Sigmoid colon (tissue), 4 donors: ENCODE data around the gene PRDM16.

Experiments used
- EP300 ChIP-seq, 4 donors: sonication (generic); formaldehyde crosslinking; IDR thresholded peaks; one replicate each; pipeline ENCODE4 v1.6.1; 2017; ENCODE audit warnings: antibody characterized with exemption in 4 of 4
- POLR2A ChIP-seq, 2 donors: fragments of 450-650 bp; IDR thresholded peaks; one replicate each; pipeline ENCODE4 v1.6.1; 2016; ENCODE audit warnings: antibody characterized with exemption in 2 of 2, mild to moderate bottlenecking in 2 of 2, moderate library complexity in 2 of 2
- POLR2AphosphoS5 ChIP-seq, 4 donors: sonication (generic); formaldehyde crosslinking; IDR thresholded peaks; one replicate each; pipeline ENCODE4 v1.6.1; 2017; ENCODE audit warnings: antibody characterized with exemption in 4 of 4
- TF ChIP-seq, protein P1 (sequence below), 4 experiments: fragments of 450-650 bp in 3 of 4; fragments of 200-600 bp in 1 of 4; IDR thresholded peaks; one replicate each; pipeline ENCODE4 v1.5.1; 2016 to 2019; ENCODE audit warnings: antibody characterized with exemption in 4 of 4, mild to moderate bottlenecking in 3 of 4, moderate library complexity in 2 of 4

DNA sequence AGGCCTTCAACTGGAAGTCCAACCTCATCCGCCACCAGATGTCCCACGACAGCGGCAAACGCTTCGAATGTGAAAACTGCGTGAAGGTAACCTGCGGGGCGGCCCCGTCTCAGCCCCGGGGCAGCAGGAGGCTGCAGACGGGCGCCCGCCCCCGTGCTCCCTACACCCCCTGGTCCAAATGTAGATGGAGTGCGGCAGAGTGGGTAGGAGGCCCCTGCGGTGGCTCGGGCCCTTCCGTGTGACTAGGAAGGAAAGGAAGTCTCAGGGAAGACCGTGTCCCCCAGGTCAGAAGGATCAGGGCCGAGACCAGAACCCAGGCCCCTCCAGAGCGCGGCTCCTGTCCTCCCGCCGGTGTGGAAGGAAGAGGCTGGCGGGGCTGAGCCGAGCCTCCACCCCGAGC, 335.8 kb downstream of the PRDM16 start:
- TF ChIP-seq, protein P1, sequence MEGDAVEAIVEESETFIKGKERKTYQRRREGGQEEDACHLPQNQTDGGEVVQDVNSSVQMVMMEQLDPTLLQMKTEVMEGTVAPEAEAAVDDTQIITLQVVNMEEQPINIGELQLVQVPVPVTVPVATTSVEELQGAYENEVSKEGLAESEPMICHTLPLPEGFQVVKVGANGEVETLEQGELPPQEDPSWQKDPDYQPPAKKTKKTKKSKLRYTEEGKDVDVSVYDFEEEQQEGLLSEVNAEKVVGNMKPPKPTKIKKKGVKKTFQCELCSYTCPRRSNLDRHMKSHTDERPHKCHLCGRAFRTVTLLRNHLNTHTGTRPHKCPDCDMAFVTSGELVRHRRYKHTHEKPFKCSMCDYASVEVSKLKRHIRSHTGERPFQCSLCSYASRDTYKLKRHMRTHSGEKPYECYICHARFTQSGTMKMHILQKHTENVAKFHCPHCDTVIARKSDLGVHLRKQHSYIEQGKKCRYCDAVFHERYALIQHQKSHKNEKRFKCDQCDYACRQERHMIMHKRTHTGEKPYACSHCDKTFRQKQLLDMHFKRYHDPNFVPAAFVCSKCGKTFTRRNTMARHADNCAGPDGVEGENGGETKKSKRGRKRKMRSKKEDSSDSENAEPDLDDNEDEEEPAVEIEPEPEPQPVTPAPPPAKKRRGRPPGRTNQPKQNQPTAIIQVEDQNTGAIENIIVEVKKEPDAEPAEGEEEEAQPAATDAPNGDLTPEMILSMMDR (IDR thresholded peaks at IDR 0.05), result no peak
- TF ChIP-seq EP300 (IDR thresholded peaks at IDR 0.05) (no peak), POLR2A (IDR thresholded peaks at IDR 0.05) (no peak), POLR2AphosphoS5 (IDR thresholded peaks at IDR 0.05) (no peak)
